OCI-LY3 (cell line): ENCODE data around the gene STK17B.

Source experiments
- H2AFZ ChIP-seq: fragments of 200-600, 300-600 bp; shearing (Covaris generic); 2 replicates; pipeline ENCODE4 v1.6.0; 2014; ENCODE audit warnings: antibody characterized with exemption, low read depth, low read length
- H3K27ac ChIP-seq: fragments of 200-600, 300-600 bp; sonication (generic); 2 replicates; pipeline ENCODE4 v1.5.1; 2014; ENCODE audit warnings: mild to moderate bottlenecking, low read length, moderate library complexity, mixed read lengths
- H3K27me3 ChIP-seq: fragments of 200-600, 300-600 bp; sonication (generic); 2 replicates; pipeline ENCODE4 v1.6.1; 2014; ENCODE audit warnings: low read depth, low read length, mixed read lengths
- H3K36me3 ChIP-seq: fragments of 200-600, 300-600 bp; sonication (generic); replicated peaks from 2 replicates; pipeline ENCODE3; 2014; ENCODE audit warnings: low read depth, low read length, mixed read lengths
- H3K4me1 ChIP-seq: fragments of 300-600, 200-600 bp; sonication (generic); 2 replicates; pipeline ENCODE4 v1.6.1; 2014; ENCODE audit warnings: low read length, mixed read lengths
- H3K4me2 ChIP-seq: fragments of 200-600, 300-600 bp; sonication (generic); 2 replicates; pipeline ENCODE4 v1.6.1; 2014; ENCODE audit warnings: low read length, mixed read lengths
- H3K4me3 ChIP-seq: fragments of 300-600, 200-600 bp; sonication (generic); 2 replicates; pipeline ENCODE4 v1.5.1; 2014; ENCODE audit warnings: antibody characterized with exemption, mild to moderate bottlenecking, low read length, moderate library complexity
- H3K79me2 ChIP-seq: fragments of 300-600, 200-600 bp; shearing (Covaris generic); 2 replicates; pipeline ENCODE4 v1.6.1; 2014; ENCODE audit warnings: mild to moderate bottlenecking, low read length, mixed read lengths
- H3K9ac ChIP-seq: fragments of 300-600, 200-600 bp; shearing (Covaris generic); 2 replicates; pipeline ENCODE4 v1.6.0; 2014; ENCODE audit warnings: mild to moderate bottlenecking, low read length, moderate library complexity
- H3K9me3 ChIP-seq: fragments of 200-600, 300-600 bp; shearing (Covaris generic); 2 replicates; pipeline ENCODE4 v1.6.1; 2014; ENCODE audit warnings: low read length, mixed read lengths; ENCODE audit not compliant: insufficient read depth
- H4K20me1 ChIP-seq: fragments of 200-600, 300-600 bp; sonication (generic); 2 replicates; pipeline ENCODE4 v1.6.1; 2016; ENCODE audit warnings: low read length, mixed read lengths; ENCODE audit not compliant: insufficient read depth
- EZH2phosphoT487 ChIP-seq: fragments of 200-600 bp; shearing (Covaris generic); IDR thresholded peaks from 2 replicates; pipeline ENCODE4 v1.6.1; 2018; ENCODE audit warnings: antibody characterized with exemption, mixed run types, low read depth
- TF ChIP-seq, protein P1 (sequence below): fragments of 200-600, 300-600 bp; sonication (generic); IDR thresholded peaks from 2 replicates; pipeline ENCODE4 v1.5.1; 2014; ENCODE audit warnings: antibody characterized with exemption, low read length, low read depth

Gene STK17B

DNA sequence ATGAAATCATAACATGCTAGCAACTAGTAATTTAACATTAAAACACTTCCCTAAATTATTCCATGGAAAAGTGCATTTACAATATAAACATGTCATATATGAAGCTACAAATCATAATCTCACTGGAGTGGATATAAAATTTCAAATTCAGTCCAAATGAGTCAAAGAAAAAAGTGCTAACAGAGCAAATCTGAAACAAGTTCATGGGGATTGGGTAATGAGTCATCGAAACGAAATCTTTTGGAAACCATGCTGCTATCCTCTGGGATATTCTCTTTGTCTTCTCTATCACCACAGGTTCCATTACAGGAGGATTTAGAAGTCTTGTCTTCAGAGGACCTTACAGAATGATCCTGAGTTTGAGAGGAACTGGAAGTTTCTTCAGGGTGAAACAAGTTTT lies 34.1 kb downstream of the STK17B start:
- H3K9me3 ChIP-seq = no peaks in the 10 kb centered on the region
- no peak overlapping the region for H3K9ac ChIP-seq
- no peak overlapping the region for H2AFZ ChIP-seq
- H3K79me2 ChIP-seq = no peaks in the 10 kb centered on the region
- no peak overlapping the region for H3K27ac ChIP-seq
- no peaks in the 10 kb centered on the region for H3K4me1 ChIP-seq
- H3K36me3 ChIP-seq = peaks cover 27% of the 10 kb centered on the region
- H4K20me1 ChIP-seq = no peaks in the 10 kb centered on the region
- no peak overlapping the region for H3K4me2 ChIP-seq
- no peaks in the 10 kb centered on the region for H3K27me3 ChIP-seq
- TF ChIP-seq, protein P1, sequence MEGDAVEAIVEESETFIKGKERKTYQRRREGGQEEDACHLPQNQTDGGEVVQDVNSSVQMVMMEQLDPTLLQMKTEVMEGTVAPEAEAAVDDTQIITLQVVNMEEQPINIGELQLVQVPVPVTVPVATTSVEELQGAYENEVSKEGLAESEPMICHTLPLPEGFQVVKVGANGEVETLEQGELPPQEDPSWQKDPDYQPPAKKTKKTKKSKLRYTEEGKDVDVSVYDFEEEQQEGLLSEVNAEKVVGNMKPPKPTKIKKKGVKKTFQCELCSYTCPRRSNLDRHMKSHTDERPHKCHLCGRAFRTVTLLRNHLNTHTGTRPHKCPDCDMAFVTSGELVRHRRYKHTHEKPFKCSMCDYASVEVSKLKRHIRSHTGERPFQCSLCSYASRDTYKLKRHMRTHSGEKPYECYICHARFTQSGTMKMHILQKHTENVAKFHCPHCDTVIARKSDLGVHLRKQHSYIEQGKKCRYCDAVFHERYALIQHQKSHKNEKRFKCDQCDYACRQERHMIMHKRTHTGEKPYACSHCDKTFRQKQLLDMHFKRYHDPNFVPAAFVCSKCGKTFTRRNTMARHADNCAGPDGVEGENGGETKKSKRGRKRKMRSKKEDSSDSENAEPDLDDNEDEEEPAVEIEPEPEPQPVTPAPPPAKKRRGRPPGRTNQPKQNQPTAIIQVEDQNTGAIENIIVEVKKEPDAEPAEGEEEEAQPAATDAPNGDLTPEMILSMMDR = no peak
- no peak for TF ChIP-seq EZH2phosphoT487
- no peak overlapping the region for H3K4me3 ChIP-seq

DNA sequence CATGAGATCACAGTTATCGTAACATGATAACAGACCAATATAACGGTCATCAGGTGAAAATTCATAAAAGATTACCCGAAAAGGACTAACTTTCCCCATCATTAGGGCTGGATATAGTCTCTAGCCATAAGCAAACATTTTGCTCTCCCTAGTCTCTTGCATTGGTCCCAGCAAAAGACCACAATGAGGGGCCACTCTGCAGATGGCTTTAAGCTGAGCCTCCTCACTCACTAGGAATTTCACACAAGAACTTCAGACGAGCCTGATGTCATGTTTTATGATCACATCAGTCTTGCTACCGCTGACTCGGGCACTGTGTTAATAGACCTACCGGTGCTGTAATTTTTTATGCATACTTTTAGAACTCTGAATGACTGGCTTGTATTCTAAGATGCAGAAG lies 35.2 kb downstream of the STK17B start:
- no peak overlapping the region for H2AFZ ChIP-seq
- TF ChIP-seq, protein P1 = no peak
- no peak for TF ChIP-seq EZH2phosphoT487
- H3K36me3 ChIP-seq = peaks cover 27% of the 10 kb centered on the region
- H3K9ac ChIP-seq = no peak overlapping the region
- H3K79me2 ChIP-seq = no peaks in the 10 kb centered on the region
- H4K20me1 ChIP-seq = no peaks in the 10 kb centered on the region
- no peak overlapping the region for H3K4me2 ChIP-seq
- H3K4me3 ChIP-seq = no peak overlapping the region
- H3K4me1 ChIP-seq = peaks cover 7% of the 10 kb centered on the region
- H3K27ac ChIP-seq = no peak overlapping the region
- H3K27me3 ChIP-seq = no peaks in the 10 kb centered on the region
- no peaks in the 10 kb centered on the region for H3K9me3 ChIP-seq

GRCh38 chr2:196131949-196132925 lies 39.1 kb downstream of the STK17B start:
- Histone ChIP-seq H3K27ac (no peak overlapping the region), H3K9ac (no peak overlapping the region), H3K36me3 (peaks cover 14% of the 10 kb centered on the region), H3K4me2 (no peak overlapping the region), H2AFZ (no peak overlapping the region), H3K79me2 (no peaks in the 10 kb centered on the region), H3K4me1 (peaks cover 7% of the 10 kb centered on the region), H3K27me3 (0 out of 2 replicates have a peak, but pooled peaks cover 2% of the 10 kb centered on the region), H3K4me3 (no peak overlapping the region), H3K9me3 (no peaks in the 10 kb centered on the region), H4K20me1 (no peaks in the 10 kb centered on the region)
- TF ChIP-seq EZH2phosphoT487 = no peak
- TF ChIP-seq, protein P1 = no peak

DNA sequence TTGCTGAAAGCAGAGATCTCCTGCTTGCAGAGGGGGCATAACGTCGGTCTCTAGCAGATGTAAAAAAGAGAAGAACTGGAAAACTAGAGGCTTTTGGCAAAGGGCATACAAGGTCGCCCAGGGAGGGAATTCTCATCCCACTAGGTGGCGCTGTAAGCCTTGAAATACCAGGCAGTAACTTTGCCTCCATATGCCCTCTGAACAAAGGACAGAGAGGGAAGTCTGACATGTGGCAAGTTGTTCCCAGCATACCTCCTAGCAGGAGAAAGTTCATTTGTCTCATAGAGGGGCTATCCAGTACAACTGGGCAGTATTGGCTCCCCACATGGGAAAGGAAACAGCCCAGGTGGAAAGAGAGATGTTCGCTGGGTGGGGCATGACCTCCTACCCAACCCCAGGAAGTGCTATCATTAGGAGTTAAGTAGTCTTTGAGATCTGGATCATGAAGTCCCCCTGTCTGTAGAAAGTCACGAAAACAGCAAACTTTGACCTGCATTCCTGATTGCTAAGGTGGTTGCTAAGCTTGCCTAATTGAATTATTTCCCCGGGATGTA lies 39.9 kb downstream of the STK17B start:
- no peaks in the 10 kb centered on the region for H4K20me1 ChIP-seq
- no peak overlapping the region for H2AFZ ChIP-seq
- TF ChIP-seq, protein P1 = peak; percentile 93
- no peak for TF ChIP-seq EZH2phosphoT487
- peaks cover 8% of the 10 kb centered on the region for H3K36me3 ChIP-seq
- H3K27ac ChIP-seq = no peak overlapping the region
- H3K9me3 ChIP-seq = no peaks in the 10 kb centered on the region
- 0 out of 2 replicates have a peak, but pooled peaks cover 2% of the 10 kb centered on the region for H3K27me3 ChIP-seq
- no peaks in the 10 kb centered on the region for H3K79me2 ChIP-seq
- H3K4me2 ChIP-seq = peak overlapping the region; percentile 36
- H3K4me1 ChIP-seq = peaks cover 7% of the 10 kb centered on the region
- H3K4me3 ChIP-seq = no peak overlapping the region
- H3K9ac ChIP-seq = no peak overlapping the region
